NCI-H1048 (cell line): Measurements from ENCODE around the gene SND1.

ENCODE experiments used
- DNase-seq: peaks from one replicate; lab custom pipeline; 2025; lab: John Stamatoyannopoulos, UW

The SND1 gene

GRCh38 chr7:128068785-128069184, 416.8 kb downstream of the SND1 start:
- DNase-seq, result no peak

- no peak for DNase-seq
Observed at GRCh38 chr7:128069373-128070364, 417.7 kb downstream of the SND1 start.

GRCh38 chr7:128071376-128071775, 419.4 kb downstream of the SND1 start:
- DNase-seq, result no peak

- DNase-seq, result no peak
Observed at GRCh38 chr7:128071801-128072200, 419.8 kb downstream of the SND1 start.

GRCh38 chr7:128073671-128074310, 421.8 kb downstream of the SND1 start:
- no peak for DNase-seq

- DNase-seq, result no peak
Observed at GRCh38 chr7:128074336-128074735, 422.3 kb downstream of the SND1 start.

- DNase-seq, result no peak
Observed at GRCh38 chr7:128074736-128075135, 422.7 kb downstream of the SND1 start.

GRCh38 chr7:128075242-128076095, 423.5 kb downstream of the SND1 start:
- DNase-seq, result no peak

- DNase-seq, result no peak
Observed at GRCh38 chr7:128076196-128076795, 424.3 kb downstream of the SND1 start.

GRCh38 chr7:128076796-128077271, 424.8 kb downstream of the SND1 start:
- DNase-seq, result no peak

- no peak for DNase-seq
Observed at GRCh38 chr7:128078309-128078708, 426.3 kb downstream of the SND1 start.

- DNase-seq, result no peak
Observed at GRCh38 chr7:128080169-128080568, 428.2 kb downstream of the SND1 start.

GRCh38 chr7:128081351-128081750, 429.4 kb downstream of the SND1 start:
- DNase-seq, result no peak

- DNase-seq, result no peak
Observed at GRCh38 chr7:128081808-128082207, 429.8 kb downstream of the SND1 start.

GRCh38 chr7:128082431-128082830, 430.4 kb downstream of the SND1 start:
- no peak for DNase-seq

GRCh38 chr7:128084896-128085608, 433.1 kb downstream of the SND1 start:
- no peak for DNase-seq

- DNase-seq, result no peak
Observed at GRCh38 chr7:128090492-128090891, 438.5 kb downstream of the SND1 start.

GRCh38 chr7:128091106-128091505, 439.1 kb downstream of the SND1 start:
- DNase-seq, result no peak

GRCh38 chr7:128092221-128092620, 440.2 kb downstream of the SND1 start:
- DNase-seq, result no peak

GRCh38 chr7:128093614-128094570, 441.9 kb downstream of the SND1 start:
- no peak for DNase-seq
